ENCODE data around the gene CLCN4.

CLCN4 gene

GRCh38 chrX:10169175-10169574 is 12.4 kb downstream of the CLCN4 start:
- DNase-seq, result no peak

DNA sequence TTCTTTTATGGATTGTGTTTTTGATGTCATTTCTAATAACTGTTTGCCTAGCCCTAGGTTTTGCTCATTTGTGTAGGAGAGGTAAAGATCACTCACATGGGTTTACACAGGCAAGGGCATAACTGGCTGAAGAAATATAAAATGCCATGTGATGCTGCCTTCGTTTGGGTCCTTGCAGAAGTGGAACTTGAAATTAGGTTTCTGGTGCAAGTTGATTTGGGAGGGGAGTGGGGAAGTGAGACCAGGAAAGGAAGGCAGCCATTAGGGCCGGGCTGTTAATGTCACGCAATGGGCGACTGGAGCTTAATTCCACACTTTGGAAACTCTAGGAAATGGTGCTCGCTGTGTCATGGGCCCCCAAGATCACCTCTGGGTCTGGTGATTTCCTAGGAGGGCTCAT is 14.5 kb downstream of the CLCN4 start:
- no peak for DNase-seq

DNA sequence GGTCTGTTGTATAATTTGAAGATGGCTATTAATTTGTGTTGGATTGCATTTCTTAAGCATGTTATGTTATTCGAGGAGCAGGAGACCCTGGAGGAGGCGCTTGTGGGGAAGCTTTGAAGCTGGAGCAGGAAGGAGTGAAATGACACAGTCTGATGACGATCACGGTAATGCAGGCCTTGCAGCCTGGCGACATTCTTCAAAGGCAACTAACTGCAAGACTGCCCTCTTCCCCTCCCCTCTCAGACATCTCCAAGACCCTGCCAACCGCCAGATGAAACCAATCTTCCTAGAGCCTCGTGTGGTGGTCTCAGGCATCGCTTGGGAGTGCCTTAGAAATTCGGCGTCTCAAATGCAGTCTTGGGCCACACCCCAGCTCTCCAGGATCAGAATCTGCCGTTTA is 16.1 kb downstream of the CLCN4 start:
- no peak for DNase-seq

- peak; percentile 21 for DNase-seq
Observed at GRCh38 chrX:10173331-10173900, 16.6 kb downstream of the CLCN4 start.

DNA sequence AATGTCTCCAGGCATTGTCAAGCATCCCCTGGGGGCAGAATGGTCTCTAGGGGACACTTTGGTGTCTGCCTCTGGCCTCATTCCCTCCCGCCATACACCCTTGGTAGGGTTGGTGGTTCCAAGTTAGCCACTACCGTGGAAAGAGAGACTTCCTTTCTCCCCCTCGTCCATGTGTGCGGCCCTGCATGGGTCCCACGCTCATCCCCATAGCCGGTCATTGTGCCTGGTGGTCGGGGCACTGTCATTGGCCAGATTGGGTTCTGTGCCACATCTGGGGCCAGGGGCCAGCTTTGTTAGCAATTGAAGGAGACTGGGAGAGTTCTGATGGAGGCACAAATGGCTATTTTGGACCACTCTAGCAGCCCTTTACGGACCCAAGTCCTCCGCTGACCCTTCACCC is 17.3 kb downstream of the CLCN4 start:
- DNase-seq, result no peak

DNA sequence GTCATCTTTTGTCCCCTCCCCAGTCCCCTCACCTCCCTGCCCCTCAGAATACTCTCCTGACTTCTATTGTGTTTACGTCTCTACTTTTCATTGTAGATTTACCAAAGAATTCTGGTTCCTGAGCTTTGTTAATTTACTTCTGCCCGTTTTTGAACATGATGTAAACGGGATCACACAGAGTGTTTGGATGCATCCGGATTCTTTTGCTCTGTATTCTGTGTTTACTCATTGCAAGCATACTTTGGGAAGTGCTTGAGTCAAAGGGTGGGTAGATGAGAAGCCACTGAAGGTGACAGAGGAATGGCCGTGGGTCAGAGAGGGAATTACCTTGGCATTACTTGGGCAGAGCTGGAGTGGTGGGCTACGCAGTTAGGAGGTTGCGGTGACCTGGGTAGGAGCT is 18.0 kb downstream of the CLCN4 start:
- DNase-seq, result no peak

DNA sequence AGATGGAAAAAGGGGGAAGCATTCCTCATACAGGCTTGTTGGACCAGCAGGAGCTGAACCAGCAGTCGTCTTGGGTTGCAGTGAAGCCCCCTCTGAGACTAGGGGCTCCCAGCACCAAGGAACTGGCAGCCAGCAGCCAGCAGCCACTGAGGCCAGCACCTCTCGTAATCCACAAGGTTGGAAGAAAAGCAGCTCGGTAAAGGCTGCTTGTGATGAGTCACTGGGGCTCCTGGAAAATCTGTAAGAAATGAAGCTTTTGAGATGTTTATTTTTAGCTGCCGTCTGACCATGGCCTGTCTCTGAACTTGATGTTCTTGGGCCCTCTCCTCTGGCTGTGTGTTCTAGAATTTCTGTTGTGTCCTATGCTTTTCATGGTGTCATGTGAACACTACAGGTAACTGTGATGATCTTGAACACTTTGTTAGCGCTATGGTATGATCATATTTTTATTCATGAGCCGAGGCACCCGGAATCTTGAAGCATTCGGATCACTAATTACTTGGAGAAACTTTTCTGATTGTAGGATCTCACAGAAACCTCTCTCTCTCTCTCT is 18.6 kb downstream of the CLCN4 start:
- no peak for DNase-seq

GRCh38 chrX:10176121-10177003 is 19.6 kb downstream of the CLCN4 start:
- no peak for DNase-seq

- no peak for DNase-seq
Observed at GRCh38 chrX:10177004-10177396, 20.2 kb downstream of the CLCN4 start.

DNA sequence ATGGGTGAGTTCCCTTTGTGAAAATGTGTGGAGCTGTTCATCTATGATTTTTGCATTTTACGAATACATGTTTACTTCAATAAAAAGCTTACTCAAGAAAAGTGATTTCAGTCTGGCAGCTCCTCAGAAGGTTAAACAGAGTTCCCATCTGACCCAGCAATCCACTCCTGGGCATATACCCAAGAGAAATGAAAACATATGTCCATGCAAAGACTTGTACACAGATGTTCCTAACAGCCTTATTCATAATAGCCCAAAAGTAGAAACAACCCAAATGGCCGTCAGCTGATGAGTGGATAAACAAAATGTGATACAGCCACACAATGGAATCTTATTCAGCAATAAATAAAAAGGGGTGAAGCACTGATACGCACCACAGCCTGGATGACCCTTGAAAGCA is 20.8 kb downstream of the CLCN4 start:
- no peak for DNase-seq

DNA sequence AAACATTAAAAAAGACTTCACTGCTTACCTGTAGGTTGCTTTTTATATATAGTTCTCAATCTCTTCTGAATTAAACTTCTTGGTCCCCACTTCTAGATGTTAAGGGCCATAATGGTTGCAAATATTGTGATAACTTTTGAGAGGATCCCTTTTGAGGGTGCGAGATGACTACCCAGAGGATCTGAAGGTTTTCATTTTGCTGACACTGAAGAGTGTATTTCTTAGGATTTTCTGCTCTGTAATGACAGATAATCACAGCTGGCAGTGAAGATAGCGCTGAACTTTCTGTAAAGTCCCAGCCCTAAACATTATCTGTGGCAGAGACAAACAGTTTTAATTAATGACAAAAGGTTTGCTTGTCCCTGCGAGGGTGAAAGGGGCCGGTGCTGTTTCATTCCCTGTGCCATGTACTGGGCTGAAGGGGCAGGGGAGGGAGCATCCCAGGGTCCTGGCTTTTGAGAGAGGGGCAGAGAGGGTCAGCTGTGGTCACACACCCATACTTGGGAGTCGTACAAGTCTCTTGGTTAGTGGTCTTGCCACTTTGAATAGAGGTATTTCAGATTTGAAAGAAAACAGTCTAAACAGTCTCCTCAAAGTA is 22.2 kb downstream of the CLCN4 start:
- no peak for DNase-seq

- no peak for DNase-seq
Observed at GRCh38 chrX:10183760-10184159, 27.0 kb downstream of the CLCN4 start.

DNA sequence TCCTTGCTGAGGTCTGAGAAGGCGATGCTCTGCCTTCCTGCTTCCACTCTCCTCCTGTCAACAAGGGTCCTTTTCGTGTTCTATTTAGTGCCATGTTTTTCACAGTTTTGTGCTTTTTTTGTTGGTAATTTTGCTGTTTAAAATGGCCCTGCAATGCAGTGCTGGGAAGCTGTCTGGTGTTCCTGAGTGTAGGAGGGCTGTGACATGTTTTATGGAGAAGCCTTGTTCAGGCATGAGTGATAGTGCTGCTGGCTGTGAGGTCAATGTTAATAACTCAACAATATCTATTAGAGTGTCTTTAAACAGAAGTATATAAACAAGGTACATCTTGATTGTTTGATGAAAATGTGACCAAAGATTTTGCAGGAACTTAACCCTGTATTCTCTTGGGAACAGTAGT is 27.6 kb downstream of the CLCN4 start:
- no peak for DNase-seq

DNA sequence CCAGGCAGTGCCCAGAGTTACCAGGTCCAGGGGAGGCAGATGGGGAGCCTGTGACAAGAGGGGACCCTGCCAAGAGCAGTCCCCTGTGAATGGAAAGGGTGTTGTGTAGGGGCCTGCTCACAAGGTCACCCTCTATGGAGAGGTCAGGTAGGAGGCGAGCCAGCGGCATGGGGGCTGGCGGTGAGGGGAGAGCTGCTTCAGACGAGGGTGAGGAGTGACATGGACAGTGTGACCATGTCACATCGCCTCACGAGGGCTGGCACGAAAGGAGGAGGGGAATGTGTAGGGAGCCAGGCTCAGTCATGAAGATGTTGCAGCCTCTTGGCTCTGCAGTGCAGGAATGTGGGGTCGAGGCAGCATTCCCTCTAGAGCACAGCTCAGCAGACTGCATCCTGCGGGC is 29.6 kb downstream of the CLCN4 start:
- no peak for DNase-seq

- DNase-seq, result no peak
Observed at GRCh38 chrX:10187421-10187820, 30.6 kb downstream of the CLCN4 start.

DNA sequence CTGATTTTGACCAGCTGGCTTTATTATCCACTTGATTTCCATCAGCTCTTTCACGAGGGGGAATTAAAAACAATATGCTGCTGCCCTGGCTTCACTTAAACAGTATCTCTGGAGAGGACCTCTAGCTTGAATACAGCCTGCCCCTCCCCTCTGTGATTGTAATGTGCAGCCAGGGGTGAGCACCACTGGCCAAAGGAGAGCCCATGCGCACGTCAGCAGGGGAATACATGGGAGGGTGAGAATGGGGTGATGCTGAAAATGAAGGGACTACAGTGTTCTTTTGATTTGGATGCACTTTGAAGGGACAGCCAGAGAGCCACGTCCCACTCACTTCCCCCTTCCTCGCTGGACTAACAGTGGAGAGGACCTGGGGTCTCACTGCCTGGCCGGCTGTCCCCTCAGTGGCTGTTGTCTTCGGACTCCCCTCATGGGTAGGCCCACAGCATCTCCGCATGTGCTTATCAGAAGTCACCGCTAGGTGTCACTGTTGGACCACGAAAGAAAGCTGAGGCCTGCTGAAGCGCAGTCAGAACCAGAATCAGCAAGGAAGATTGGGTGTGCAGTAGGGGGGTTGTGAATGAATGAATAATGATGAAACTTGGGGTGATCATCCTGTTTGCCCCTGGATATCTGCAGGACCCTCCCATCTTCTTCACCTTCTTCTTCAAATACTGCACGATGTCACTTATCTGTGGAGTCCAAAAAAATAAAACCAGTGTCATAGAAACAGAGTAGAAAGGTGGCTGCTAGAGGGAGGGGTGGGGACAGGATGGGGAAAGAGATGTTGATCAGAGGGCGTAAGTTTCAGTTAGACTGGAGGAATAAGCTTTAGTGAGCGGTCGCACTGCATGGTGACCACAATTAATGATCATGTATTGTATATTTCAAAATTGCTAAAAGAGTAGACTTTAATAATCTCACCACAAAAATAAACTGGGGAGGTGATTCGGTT is 32.8 kb downstream of the CLCN4 start:
- peak; percentile 50 for DNase-seq

DNA sequence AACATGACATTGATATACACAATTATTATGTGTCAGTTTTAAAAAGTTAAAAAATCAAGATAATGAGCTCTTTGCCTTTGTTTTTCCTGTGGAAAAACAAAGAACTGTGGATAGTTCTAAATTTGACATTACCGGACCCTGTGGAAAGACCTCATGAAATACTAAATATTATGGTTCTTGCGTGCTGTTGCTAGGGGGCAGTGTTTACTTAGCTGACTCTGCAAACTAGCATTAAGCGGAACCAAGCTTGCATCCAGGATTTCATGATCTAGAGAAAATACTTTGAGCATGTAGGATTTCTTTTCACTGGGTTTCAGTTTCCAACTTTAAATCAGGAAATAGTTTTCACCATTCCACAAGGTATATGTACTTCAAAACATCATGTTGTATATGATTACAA is 33.6 kb downstream of the CLCN4 start:
- DNase-seq, result peak; percentile 53

DNA sequence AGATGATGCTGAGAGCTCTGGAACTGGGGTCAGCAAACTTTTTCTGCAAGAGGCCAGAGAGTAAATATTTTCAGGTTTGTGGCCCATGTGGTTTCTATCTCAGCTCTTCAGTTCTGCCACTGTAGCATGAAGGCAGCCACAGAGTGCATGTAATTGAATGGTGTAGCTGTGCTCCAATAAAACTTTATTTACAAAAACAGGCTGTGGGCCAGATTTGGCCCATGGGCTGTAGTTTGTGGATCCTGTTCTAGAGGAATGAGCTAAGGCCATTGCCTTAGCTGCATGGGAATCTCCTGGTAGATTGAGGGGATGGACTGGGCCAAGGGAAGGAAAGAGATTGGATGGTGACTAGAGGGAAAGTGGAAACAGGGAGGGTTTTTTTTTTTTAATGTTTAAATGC is 36.8 kb downstream of the CLCN4 start:
- DNase-seq, result no peak

DNA sequence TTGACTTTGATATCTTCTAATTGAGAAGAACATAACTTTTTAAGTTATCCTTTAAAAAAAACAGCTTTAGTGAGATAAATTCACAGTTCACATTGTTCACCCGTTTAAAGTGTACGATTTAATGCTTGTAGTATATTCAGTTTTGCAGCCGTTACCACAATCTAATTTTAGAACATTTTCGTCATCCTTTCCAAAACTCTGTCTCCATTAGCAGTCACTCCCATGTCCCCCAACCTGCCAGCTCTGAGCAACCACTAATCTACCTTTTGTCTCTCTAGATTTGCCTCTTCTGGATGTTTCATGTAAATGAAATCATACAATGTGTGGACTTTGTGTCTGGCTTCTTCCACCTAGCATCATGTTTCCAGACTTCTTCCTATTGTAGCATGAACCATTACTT is 38.6 kb downstream of the CLCN4 start:
- DNase-seq, result no peak

DNA sequence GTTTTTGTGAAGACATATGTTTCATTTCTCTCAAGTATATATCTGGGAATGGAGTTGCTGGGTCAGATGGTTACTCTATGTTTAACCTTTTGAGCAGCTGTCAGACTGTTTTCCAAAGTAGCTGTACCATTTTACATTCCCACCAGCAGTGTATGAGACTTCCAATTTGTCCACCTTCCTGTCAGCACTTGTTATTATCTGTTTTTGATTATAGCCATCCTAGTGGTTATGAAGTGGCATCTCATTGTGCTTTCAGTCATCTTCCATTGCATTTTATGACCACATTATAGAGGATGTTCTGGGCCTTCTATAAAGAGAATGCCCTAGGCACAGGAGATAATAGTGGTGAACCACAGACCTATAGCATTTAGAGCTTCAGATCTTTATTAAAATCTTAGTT is 39.2 kb downstream of the CLCN4 start:
- no peak for DNase-seq

DNA sequence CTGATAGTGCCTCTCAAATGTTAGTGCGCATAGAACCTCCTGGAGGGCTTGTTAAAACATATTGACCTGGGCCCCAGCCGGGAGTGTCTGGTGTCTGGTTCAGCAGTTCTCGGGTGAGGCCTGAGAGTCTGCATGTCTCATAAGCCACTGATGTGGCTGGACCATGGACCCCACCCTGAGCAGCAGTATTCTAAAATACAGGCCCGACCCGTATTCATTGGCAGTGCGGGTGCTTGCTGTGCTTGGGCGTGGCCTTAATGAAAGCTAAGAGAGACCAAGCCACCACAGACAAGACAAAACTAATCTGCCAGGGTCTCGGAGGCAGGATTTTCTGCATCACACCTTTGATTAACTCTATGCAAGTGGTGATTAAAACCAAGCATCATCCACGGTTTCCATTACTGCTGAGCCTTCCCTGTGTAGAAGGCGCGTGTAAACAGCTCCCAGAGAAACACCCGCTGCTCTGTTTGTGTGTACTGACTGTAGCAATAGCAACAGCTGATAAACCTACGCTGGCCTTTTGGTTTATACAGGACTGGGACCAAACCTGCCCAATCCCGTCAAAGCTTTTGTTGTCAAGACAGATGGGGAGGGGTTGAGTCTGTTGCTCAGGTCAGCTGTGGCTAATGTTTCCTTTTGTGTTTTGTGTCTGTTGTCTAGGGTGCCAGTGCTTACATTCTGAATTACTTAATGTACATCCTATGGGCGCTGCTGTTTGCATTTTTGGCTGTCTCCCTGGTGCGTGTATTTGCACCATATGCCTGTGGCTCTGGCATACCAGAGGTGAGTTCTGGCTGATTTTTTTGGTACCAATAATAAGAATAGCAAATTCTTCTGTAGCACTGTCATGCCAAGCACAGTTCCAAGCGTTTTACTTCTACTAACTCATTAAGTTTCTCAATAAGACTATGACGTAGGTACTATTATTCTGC is 40.8 kb downstream of the CLCN4 start:
- no peak for DNase-seq

DNA sequence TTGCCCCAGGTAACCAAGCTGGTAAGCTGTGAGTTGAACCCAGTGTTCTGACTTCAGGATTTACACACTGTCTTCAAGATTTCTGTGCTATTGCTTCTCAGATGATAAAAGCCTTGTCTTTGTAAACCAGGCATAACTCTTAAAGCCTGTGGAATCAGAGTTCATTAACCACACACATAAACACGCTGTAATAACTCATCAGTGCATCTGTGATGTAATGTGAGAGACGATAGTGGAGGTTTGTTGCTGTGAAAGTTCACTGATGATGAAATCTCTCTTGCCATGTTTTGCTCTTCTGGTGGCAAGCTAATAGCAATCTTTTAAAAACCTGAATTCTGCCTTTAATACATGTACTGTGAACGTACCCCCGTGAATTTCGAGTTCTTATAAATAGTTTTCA is 41.5 kb downstream of the CLCN4 start:
- DNase-seq, result no peak

Data from NCI-H1436 (cell line).